Neural progenitor cell (in vitro differentiated cells): ENCODE results near the gene TCERG1L. TPM values are rescaled to one million over a fixed set of nuclear protein-coding genes. Genes with fewer than 3 reads are reported as not detected.

Experiments used
- DNase-seq: peaks from one replicate; pipeline ENCODE4 v3.0.0-alpha.2; 2016; ENCODE audit warnings: low spot score
- H2AFZ ChIP-seq: fragments of 200-600 bp; sonication (generic); replicated peaks from 2 replicates; pipeline ENCODE4 v1.6.1; 2016; ENCODE audit warnings: antibody characterized with exemption
- H3F3A ChIP-seq: fragments of 200-600 bp; sonication (generic); 2 replicates; pipeline ENCODE4 v1.6.1; 2016; ENCODE audit warnings: antibody characterized with exemption, low read depth
- H3K27ac ChIP-seq: fragments of 200-600 bp; sonication (generic); 2 replicates; pipeline ENCODE4 v1.5.1; 2016; ENCODE audit warnings: mild to moderate bottlenecking
- H3K27me3 ChIP-seq: fragments of 200-600 bp; sonication (generic); 2 replicates; pipeline ENCODE4 v1.6.1; 2016; ENCODE audit warnings: mild to moderate bottlenecking, moderate library complexity
- H3K36me3 ChIP-seq: fragments of 200-600 bp; sonication (generic); 2 replicates; pipeline ENCODE4 v1.5.1; 2016
- H3K4me1 ChIP-seq: fragments of 200-600 bp; sonication (generic); 2 replicates; pipeline ENCODE4 v1.6.1; 2016; ENCODE audit warnings: mixed run types
- H3K4me2 ChIP-seq: fragments of 200-600 bp; sonication (generic); 2 replicates; pipeline ENCODE4 v1.6.1; 2016
- H3K4me3 ChIP-seq: fragments of 200-600 bp; sonication (generic); 2 replicates; pipeline ENCODE4 v1.5.1; 2016
- H3K79me2 ChIP-seq: fragments of 200-600 bp; sonication (generic); 2 replicates; pipeline ENCODE4 v1.6.1; 2016; ENCODE audit warnings: low read depth
- H3K9ac ChIP-seq: fragments of 200-600 bp; sonication (generic); 2 replicates; pipeline ENCODE4 v1.6.1; 2016
- H3K9me3 ChIP-seq: fragments of 200-600 bp; sonication (generic); 2 replicates; pipeline ENCODE4 v1.5.1; 2016; ENCODE audit warnings: low read depth
- H4K20me1 ChIP-seq: fragments of 200-600 bp; sonication (generic); 2 replicates; pipeline ENCODE4 v1.6.1; 2016; ENCODE audit warnings: low read depth
- H3K27ac Mint-ChIP-seq: 3 replicates; pipeline ENCODE4 v1.8.0; 2021; ENCODE audit warnings: mixed read lengths
- H3K27me3 Mint-ChIP-seq: 2 replicates; pipeline ENCODE4 v1.8.0; 2022; ENCODE audit warnings: low read depth, mild to moderate bottlenecking, inconsistent platforms, moderate library complexity, mixed read lengths; ENCODE audit not compliant: insufficient read depth
- H3K36me3 Mint-ChIP-seq: 3 replicates; pipeline ENCODE4 v1.8.0; 2021; ENCODE audit warnings: mixed read lengths
- H3K4me1 Mint-ChIP-seq: 3 replicates; pipeline ENCODE4 v1.8.0; 2021; ENCODE audit warnings: mixed read lengths
- H3K4me3 Mint-ChIP-seq: 3 replicates; pipeline ENCODE4 v1.8.0; 2021; ENCODE audit warnings: mild to moderate bottlenecking, moderate library complexity, mixed read lengths
- H3K9me3 Mint-ChIP-seq: 3 replicates; pipeline ENCODE4 v1.8.0; 2020; ENCODE audit warnings: mixed read lengths
- EZH2 ChIP-seq: fragments of 200-600 bp; sonication (generic); IDR thresholded peaks from 2 replicates; pipeline ENCODE4 v1.6.1; 2017; ENCODE audit warnings: antibody characterized with exemption, mild to moderate bottlenecking, moderate library complexity
- EZH2phosphoT487 ChIP-seq: fragments of 200-600 bp; sonication (generic); IDR thresholded peaks from 2 replicates; pipeline ENCODE4 v1.6.1; 2017; ENCODE audit warnings: antibody characterized with exemption
- total RNA-seq: library from RNA; depleted of rRNA; stranded (reverse); fragments of >200 nt; gene quantifications from 2 replicates; pipeline ENCODE4 v1.2.3, GENCODE V29; 2015; ENCODE audit warnings: low replicate concordance
- TF ChIP-seq, protein P1 (sequence below): fragments of 200-600 bp; sonication (generic); IDR thresholded peaks from 2 replicates; pipeline ENCODE4 v1.5.1; 2017; ENCODE audit warnings: antibody characterized with exemption, mild to moderate bottlenecking

The TCERG1L gene
- total RNA-seq, 1 donor from 2014 or later = 1.8 TPM

DNA sequence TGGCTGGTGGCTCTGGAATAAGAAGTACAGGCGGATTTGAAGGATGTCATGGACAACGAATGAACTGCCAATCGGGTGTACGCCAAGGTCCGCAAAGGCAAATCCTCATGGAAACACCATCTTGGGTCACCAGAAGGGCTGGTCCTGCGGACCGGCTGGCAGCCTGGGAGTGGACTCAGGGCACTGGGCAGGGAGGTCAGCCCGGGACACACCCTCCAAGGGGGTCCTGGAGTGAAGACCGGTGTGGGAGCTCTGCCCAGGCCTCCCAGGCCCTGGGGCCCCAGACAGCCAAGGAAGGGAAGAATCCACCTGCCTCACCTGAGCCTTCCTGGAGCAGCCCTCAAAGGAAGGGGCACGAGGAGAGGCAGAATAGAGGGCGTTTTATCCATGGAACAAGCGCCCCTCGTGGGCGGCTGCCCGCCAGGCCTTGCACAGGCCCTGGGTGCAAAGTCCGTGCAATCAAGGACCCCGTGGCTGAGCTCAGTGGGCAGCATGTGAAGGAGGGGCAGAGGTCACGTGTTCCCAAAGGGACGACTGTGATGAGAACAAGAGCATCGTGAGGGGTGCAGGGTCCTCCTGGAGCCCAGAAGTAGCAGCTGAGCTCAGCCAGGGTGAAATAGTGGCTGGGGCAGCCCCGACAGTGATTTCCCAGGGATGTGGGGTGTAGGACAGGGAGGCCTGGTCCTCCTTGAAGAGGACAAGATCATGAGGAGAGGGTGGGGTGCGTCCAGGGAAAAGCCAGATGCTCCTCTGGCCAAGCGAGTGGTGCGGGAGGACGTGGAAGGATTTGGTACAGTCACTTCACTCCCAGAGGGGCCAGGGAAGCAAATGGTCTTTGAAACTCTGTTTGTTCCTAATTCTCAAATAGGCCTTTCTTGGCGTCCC, 105.2 kb downstream of the TCERG1L start:
- no peaks in the 10 kb centered on the region for H3K36me3 ChIP-seq
- DNase-seq = no peak
- no peaks in the 10 kb centered on the region for H3F3A ChIP-seq
- no peak overlapping the region for H3K27ac ChIP-seq
- H3K27me3 ChIP-seq = no peaks in the 10 kb centered on the region
- Mint-ChIP-seq H3K9me3 (peaks cover 3% of the 10 kb centered on the region), H3K36me3 (no peaks in the 10 kb centered on the region), H3K4me1 (peaks cover 2% of the 10 kb centered on the region), H3K27me3 (peaks cover 12% of the 10 kb centered on the region), H3K27ac (no peak overlapping the region), H3K4me3 (no peak overlapping the region)
- TF ChIP-seq, protein P1, sequence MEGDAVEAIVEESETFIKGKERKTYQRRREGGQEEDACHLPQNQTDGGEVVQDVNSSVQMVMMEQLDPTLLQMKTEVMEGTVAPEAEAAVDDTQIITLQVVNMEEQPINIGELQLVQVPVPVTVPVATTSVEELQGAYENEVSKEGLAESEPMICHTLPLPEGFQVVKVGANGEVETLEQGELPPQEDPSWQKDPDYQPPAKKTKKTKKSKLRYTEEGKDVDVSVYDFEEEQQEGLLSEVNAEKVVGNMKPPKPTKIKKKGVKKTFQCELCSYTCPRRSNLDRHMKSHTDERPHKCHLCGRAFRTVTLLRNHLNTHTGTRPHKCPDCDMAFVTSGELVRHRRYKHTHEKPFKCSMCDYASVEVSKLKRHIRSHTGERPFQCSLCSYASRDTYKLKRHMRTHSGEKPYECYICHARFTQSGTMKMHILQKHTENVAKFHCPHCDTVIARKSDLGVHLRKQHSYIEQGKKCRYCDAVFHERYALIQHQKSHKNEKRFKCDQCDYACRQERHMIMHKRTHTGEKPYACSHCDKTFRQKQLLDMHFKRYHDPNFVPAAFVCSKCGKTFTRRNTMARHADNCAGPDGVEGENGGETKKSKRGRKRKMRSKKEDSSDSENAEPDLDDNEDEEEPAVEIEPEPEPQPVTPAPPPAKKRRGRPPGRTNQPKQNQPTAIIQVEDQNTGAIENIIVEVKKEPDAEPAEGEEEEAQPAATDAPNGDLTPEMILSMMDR = no peak
- no peak for TF ChIP-seq EZH2
- TF ChIP-seq EZH2phosphoT487 = no peak
- no peaks in the 10 kb centered on the region for H4K20me1 ChIP-seq
- H3K4me3 ChIP-seq = no peak overlapping the region
- no peak overlapping the region for H2AFZ ChIP-seq
- H3K79me2 ChIP-seq = no peaks in the 10 kb centered on the region
- no peak overlapping the region for H3K9ac ChIP-seq
- no peaks in the 10 kb centered on the region for H3K4me1 ChIP-seq
- no peak overlapping the region for H3K4me2 ChIP-seq
- H3K9me3 ChIP-seq = no peaks in the 10 kb centered on the region

DNA sequence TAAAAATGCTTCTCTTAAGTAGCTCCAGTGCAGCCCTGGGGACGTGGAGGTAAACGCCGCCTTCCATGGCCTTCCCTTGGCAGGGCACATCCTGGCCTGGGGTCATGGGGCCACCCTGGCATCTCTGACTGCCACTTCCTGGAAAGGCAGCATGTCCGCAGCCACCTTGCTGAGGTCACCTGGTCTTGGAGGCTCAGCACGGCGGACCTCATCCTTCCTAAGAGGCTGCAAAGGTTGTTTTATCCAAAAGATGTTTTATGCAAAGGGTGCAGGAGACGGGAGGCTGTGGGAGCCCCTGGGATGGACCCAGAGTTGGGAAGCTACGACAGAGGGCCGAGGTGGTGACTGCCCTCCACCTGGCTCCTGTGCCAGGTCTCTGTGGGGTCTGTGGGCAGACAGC, 106.0 kb downstream of the TCERG1L start:
- Histone ChIP-seq H3K9ac (no peak overlapping the region), H2AFZ (no peak overlapping the region), H3K4me1 (no peaks in the 10 kb centered on the region), H3K27me3 (no peaks in the 10 kb centered on the region), H3K36me3 (no peaks in the 10 kb centered on the region), H4K20me1 (no peaks in the 10 kb centered on the region), H3K9me3 (no peaks in the 10 kb centered on the region), H3F3A (no peaks in the 10 kb centered on the region), H3K27ac (no peak overlapping the region), H3K4me3 (no peak overlapping the region), H3K79me2 (no peaks in the 10 kb centered on the region), H3K4me2 (no peak overlapping the region)
- Mint-ChIP-seq H3K4me1 (peaks cover 2% of the 10 kb centered on the region), H3K27me3 (peaks cover 12% of the 10 kb centered on the region), H3K4me3 (no peak overlapping the region), H3K9me3 (peaks cover 5% of the 10 kb centered on the region), H3K36me3 (no peaks in the 10 kb centered on the region), H3K27ac (no peak overlapping the region)
- DNase-seq = no peak
- TF ChIP-seq, protein P1 = no peak
- TF ChIP-seq EZH2phosphoT487 (no peak), EZH2 (no peak)

DNA sequence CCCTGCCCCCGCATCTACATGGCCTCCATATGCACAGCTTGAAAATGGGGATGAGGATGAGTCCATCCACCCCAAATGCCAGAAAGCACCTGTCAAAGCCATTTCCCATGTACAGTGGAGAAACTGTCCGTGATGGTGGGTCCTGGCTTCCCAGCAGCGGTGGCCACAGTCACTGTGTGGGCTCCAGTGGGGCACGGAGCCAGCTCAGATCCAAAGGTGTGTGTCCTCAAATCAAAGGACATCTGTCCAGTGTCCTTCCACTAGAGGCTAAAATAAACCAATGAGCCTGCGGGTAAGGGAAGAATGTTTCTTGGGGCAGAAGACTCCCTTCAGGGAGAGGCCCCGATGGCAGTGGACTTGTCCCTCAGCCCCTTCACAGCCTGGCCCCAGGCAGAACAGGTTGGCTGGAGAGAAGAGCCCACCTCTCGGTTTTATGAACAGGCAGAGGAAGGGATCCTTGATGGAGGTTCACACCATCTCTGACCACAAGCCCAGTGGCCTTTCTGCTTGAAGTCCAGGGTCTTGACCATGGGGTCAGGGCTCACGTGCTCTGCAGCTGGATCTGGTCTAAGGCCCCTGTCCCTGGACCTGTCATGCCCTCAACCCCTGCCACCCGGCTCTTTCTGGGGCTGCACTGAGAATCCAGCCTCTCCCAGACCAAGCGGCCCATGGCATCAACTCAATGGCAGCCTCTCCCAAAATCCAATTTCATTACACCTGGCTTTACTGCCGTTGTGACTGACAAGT, 106.9 kb downstream of the TCERG1L start:
- no peak for TF ChIP-seq EZH2
- TF ChIP-seq, protein P1 = no peak
- TF ChIP-seq EZH2phosphoT487 = no peak
- H4K20me1 ChIP-seq = no peaks in the 10 kb centered on the region
- no peaks in the 10 kb centered on the region for H3K36me3 ChIP-seq
- H2AFZ ChIP-seq = no peak overlapping the region
- H3K36me3 Mint-ChIP-seq = no peaks in the 10 kb centered on the region
- no peak overlapping the region for H3K9ac ChIP-seq
- H3K27ac ChIP-seq = no peak overlapping the region
- H3F3A ChIP-seq = peaks cover 6% of the 10 kb centered on the region
- peaks cover 12% of the 10 kb centered on the region for H3K27me3 Mint-ChIP-seq
- no peaks in the 10 kb centered on the region for H3K79me2 ChIP-seq
- no peak overlapping the region for H3K4me2 ChIP-seq
- H3K4me1 Mint-ChIP-seq = peaks cover 9% of the 10 kb centered on the region
- H3K9me3 Mint-ChIP-seq = peaks cover 5% of the 10 kb centered on the region
- H3K4me1 ChIP-seq = peaks cover 7% of the 10 kb centered on the region
- no peaks in the 10 kb centered on the region for H3K27me3 ChIP-seq
- no peak overlapping the region for H3K4me3 ChIP-seq
- no peak overlapping the region for H3K27ac Mint-ChIP-seq
- DNase-seq = no peak
- no peaks in the 10 kb centered on the region for H3K9me3 ChIP-seq
- no peak overlapping the region for H3K4me3 Mint-ChIP-seq
